Body of pancreas (tissue), 4 donors: ENCODE measurements around the gene MREG. TPM values are rescaled to one million over a fixed set of nuclear protein-coding genes. Genes with fewer than 3 reads are reported as not detected.
"Not testable (repeated sequence)": the region's sequence is repeated elsewhere in the genome, so short reads cannot be mapped to it uniquely, and the experiment has no call there.

Source experiments
- ATAC-seq: fragments of 150-250 bp; one replicate; pipeline ENCODE4 v1.9.1; 2016
- DNase-seq, 4 donors: peaks; one replicate each; pipeline ENCODE4 v3.0.0-alpha.2; 2019
- H3K27ac ChIP-seq, 4 donors: fragments of 200-600 bp; sonication (generic); 1 replicate in 3 of 4; 2 replicates in 1 of 4; pipeline versions ENCODE4 v1.5.1 to v1.6.1; 2016 to 2019; ENCODE audit warnings: mild to moderate bottlenecking in 1 of 4, mixed read lengths in 1 of 4, moderate library complexity in 1 of 4
- H3K27me3 ChIP-seq, 2 donors: fragments of 200-600 bp; sonication (generic); one replicate each; pipeline ENCODE4 v1.6.0; 2016; ENCODE audit warnings: mild to moderate bottlenecking in 1 of 2
- H3K36me3 ChIP-seq, 2 donors: fragments of 200-600 bp; sonication (generic); replicated peaks in 1 of 2; 2 replicates each; pipeline ENCODE4 v1.5.1; 2016; ENCODE audit warnings: low read depth in 2 of 2; ENCODE audit not compliant: insufficient read depth in 1 of 2
- H3K4me1 ChIP-seq: fragments of 200-600 bp; sonication (generic); one replicate; pipeline ENCODE4 v1.6.0; 2016
- H3K4me3 ChIP-seq, 2 donors: fragments of 200-600 bp; sonication (generic); 1 replicate in 1 of 2; 2 replicates in 1 of 2; pipeline ENCODE4 v1.5.1; 2016 to 2019
- H3K9me3 ChIP-seq, 3 donors: fragments of 200-600 bp; sonication (generic); 1 replicate in 2 of 3; 2 replicates in 1 of 3; pipeline ENCODE4 v1.5.1; 2016
- POLR2A ChIP-seq, 3 donors: fragments of 450-650 bp; IDR thresholded peaks; one replicate each; pipeline ENCODE4 v1.6.1; 2016; ENCODE audit warnings: antibody characterized with exemption in 3 of 3, mild to moderate bottlenecking in 2 of 3
- WGBS, 2 donors: methylation state at CpG; one replicate each; pipeline ENCODE4 v1.1.5; 2017; 5-methylcytosine and 5-hydroxymethylcytosine counted together
- intact Hi-C: fragments of 100-400 bp; cut with DNase I; formaldehyde crosslinking; loops from one replicate; pipeline ENCODE4 v1.15.1; 2023
- total RNA-seq, 2 donors: library from RNA; depleted of rRNA; stranded (reverse); fragments of >200 nt; gene quantifications; one replicate each; pipeline ENCODE4 v1.1.0, GENCODE V29; 2016
- TF ChIP-seq, protein P1 (sequence below), 7 experiments: fragments of 450-650 bp in 4 of 7; fragments of 200-600 bp in 3 of 7; sonication (generic) in 3 of 7; IDR thresholded peaks; one replicate each; pipeline ENCODE4 v1.5.1; 2016 to 2019; ENCODE audit warnings: antibody characterized with exemption in 7 of 7

MREG gene
- total RNA-seq, 2 donors from 2014 or later = 3.6 TPM

DNA sequence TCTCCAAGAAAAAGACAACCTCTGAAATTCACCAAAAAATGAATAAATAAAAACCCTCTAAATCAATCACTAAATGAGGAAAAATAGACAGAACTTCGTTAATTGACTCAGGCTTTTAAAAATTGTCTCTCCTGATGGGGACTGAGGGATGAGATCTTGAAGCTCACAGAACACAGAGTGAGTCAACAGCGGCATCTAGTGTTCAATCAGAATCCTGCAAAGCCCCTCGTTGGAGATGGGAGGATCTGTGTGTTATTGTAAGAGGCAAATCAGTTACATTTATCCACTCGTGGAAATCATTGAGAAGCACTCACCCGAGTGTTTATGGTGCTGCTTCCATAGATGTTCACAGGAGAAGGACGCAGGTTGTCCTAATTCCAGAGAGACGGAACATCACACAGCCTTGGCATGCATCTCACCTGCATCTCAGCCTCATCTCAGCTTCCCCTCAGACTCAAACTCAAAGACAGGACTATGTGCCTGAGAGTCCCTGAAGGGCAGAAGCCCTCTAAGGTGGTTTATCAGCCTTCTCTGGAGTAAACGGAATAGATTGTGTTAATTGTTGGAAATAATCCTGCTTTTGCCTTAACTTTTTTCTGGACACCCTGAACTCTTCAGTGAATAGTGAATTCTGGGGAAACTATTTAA is 82.0 kb downstream of the MREG start:
- H3K4me1 ChIP-seq = no peaks in the 10 kb centered on the region
- no peaks in the 10 kb centered on the region for H3K36me3 ChIP-seq
- H3K9me3 ChIP-seq = no peaks in the 10 kb centered on the region
- ATAC-seq (peak; percentile 75), DNase-seq (peak; percentile 53 to 63 (median 60))
- intact Hi-C loops = no loop called here
- no peak for TF ChIP-seq POLR2A (IDR thresholded peaks at IDR 0.05)
- TF ChIP-seq, protein P1, sequence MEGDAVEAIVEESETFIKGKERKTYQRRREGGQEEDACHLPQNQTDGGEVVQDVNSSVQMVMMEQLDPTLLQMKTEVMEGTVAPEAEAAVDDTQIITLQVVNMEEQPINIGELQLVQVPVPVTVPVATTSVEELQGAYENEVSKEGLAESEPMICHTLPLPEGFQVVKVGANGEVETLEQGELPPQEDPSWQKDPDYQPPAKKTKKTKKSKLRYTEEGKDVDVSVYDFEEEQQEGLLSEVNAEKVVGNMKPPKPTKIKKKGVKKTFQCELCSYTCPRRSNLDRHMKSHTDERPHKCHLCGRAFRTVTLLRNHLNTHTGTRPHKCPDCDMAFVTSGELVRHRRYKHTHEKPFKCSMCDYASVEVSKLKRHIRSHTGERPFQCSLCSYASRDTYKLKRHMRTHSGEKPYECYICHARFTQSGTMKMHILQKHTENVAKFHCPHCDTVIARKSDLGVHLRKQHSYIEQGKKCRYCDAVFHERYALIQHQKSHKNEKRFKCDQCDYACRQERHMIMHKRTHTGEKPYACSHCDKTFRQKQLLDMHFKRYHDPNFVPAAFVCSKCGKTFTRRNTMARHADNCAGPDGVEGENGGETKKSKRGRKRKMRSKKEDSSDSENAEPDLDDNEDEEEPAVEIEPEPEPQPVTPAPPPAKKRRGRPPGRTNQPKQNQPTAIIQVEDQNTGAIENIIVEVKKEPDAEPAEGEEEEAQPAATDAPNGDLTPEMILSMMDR (IDR thresholded peaks at IDR 0.05) = peak; percentile 73 to 86 (median 80)
- H3K27me3 ChIP-seq = no peaks in the 10 kb centered on the region
- 3% methylated on average over 8 of the region's 8 CpGs for WGBS, 2 donors
- H3K4me3 ChIP-seq = no peak overlapping the region
- no peak overlapping the region for H3K27ac ChIP-seq

DNA sequence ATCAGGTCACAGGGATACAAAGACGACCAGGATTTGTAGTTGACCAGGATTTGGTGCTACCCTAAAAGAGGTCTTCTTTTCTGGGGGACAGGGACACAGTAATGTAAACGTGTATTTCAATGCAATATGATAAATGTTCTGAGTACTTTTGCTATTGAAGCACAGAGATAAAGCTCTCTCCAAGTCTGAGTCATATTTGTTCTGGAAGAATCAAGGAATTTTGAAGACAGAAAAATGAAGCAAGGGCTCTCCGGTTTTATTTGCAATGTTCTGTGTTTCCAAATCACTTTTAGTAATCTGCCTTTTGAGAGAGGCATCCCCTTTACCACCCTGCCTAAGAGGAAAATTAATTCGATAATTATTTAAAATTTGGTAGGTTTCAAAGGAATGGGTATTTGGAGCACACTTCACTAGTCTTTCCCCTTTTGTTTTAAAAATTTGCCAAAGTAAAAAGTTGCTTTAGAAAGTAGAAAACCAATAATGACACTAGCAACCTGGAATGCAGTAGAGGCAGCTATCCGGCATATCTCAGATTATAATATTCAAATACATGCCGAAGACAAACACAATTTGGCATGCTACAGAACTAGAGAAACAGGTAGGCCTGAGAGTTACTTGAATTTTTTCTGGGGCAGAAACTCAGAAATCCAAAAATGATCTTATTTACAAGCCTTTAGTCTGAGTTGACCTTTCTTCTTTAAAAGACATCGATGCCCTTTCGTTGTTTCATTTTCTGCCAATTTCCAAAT is 82.7 kb downstream of the MREG start:
- no peak for DNase-seq
- Histone ChIP-seq H3K36me3 (no peaks in the 10 kb centered on the region), H3K4me3 (no peak overlapping the region), H3K27ac (no peak overlapping the region), H3K27me3 (no peaks in the 10 kb centered on the region), H3K4me1 (no peaks in the 10 kb centered on the region), H3K9me3 (no peaks in the 10 kb centered on the region)
- ATAC-seq = no peak
- intact Hi-C loops = no loop called here
- 58 to 59% methylated on average over 8 of the region's 8 CpGs for WGBS, 2 donors
- TF ChIP-seq, protein P1 (IDR thresholded peaks at IDR 0.05) = no peak
- no peak for TF ChIP-seq POLR2A (IDR thresholded peaks at IDR 0.05)

- no peak for ATAC-seq
- WGBS, 2 donors = 67 to 76% methylated on average over 6 of the region's 6 CpGs
- no peak overlapping the region for H3K27ac ChIP-seq
Measured at GRCh38 chr2:215929602-215930335, 83.6 kb downstream of the MREG start.

GRCh38 chr2:215928086-215928485 is 85.3 kb downstream of the MREG start:
- ATAC-seq = no peak
- intact Hi-C loops = no loop called here
- Histone ChIP-seq H3K4me1 (no peaks in the 10 kb centered on the region), H3K9me3 (no peaks in the 10 kb centered on the region), H3K27me3 (no peaks in the 10 kb centered on the region), H3K36me3 (no peaks in the 10 kb centered on the region), H3K27ac (no peak overlapping the region), H3K4me3 (no peak overlapping the region)
- WGBS, 2 donors = 54 to 64% methylated on average over 11 of the region's 11 CpGs
- no peak for DNase-seq
- no peak for TF ChIP-seq POLR2A (IDR thresholded peaks at IDR 0.05)
- TF ChIP-seq, protein P1 (IDR thresholded peaks at IDR 0.05) = no peak

More at GRCh38 chr2:215929602-215930335, 83.6 kb downstream of the MREG start:
- Histone ChIP-seq H3K9me3 (no peaks in the 10 kb centered on the region), H3K4me3 (no peak overlapping the region), H3K36me3 (no peaks in the 10 kb centered on the region), H3K4me1 (no peaks in the 10 kb centered on the region), H3K27me3 (no peaks in the 10 kb centered on the region)
- intact Hi-C loops = no loop called here
- no peak for DNase-seq
- TF ChIP-seq, protein P1 (IDR thresholded peaks at IDR 0.05) = no peak
- TF ChIP-seq POLR2A (IDR thresholded peaks at IDR 0.05) = no peak

DNA sequence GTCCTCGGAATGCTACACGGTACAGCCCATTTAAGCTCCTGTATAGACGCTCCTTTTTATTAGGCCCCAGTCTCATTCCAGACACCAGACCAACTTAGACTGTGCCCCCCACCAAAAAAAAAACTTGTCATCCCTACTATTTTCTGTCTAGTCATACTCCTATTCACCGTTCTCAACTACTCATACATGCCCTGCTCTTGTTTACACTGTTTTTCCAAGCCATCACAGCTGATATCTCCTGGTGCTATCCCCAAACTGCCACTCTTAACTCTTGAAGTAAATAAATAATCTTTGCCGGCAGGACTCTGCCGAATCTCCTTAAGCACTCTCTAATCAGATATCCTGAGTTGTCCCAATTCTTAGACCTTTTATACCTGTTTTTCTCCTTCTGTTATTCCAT is 86.4 kb downstream of the MREG start:
- 64 to 68% methylated on average over 6 of the region's 6 CpGs for WGBS, 2 donors
- H3K4me3 ChIP-seq, DNase-seq, H3K27ac ChIP-seq, H3K4me1 ChIP-seq, H3K9me3 ChIP-seq, ATAC-seq, H3K36me3 ChIP-seq, intact Hi-C loops, H3K27me3 ChIP-seq: not testable (repeated sequence)
